Left lobe of liver (tissue), 2 donors: Measurements from ENCODE around the gene LINGO3. TPM values are rescaled to one million over a fixed set of nuclear protein-coding genes. Genes with fewer than 3 reads are reported as not detected.

Experiments used
- ATAC-seq: fragments of 200-7000 bp; cut with Tn5 transposase; one replicate; pipeline ENCODE4 v1.9.1; 2020; ENCODE audit warnings: mild to moderate bottlenecking, moderate library complexity
- DNase-seq: peaks from one replicate; pipeline ENCODE4 v3.0.0-alpha.2; 2020; ENCODE audit warnings: low spot score
- total RNA-seq: library from RNA; stranded (reverse); gene quantifications from one replicate; pipeline ENCODE4 v1.2.1, GENCODE V29; 2021
- donor health status: DM: no; HTN: no; CAD: no; lungs with moderate emphysema.
- donor health status: DM: no; HTN: yes; CAD: no.

Gene LINGO3
- total RNA-seq, 1 donor from 2014 or later = not detected

GRCh38 chr19:2340496-2341243 lies 32.7 kb upstream of the LINGO3 start:
- no peak for ATAC-seq
- DNase-seq = no peak

DNA sequence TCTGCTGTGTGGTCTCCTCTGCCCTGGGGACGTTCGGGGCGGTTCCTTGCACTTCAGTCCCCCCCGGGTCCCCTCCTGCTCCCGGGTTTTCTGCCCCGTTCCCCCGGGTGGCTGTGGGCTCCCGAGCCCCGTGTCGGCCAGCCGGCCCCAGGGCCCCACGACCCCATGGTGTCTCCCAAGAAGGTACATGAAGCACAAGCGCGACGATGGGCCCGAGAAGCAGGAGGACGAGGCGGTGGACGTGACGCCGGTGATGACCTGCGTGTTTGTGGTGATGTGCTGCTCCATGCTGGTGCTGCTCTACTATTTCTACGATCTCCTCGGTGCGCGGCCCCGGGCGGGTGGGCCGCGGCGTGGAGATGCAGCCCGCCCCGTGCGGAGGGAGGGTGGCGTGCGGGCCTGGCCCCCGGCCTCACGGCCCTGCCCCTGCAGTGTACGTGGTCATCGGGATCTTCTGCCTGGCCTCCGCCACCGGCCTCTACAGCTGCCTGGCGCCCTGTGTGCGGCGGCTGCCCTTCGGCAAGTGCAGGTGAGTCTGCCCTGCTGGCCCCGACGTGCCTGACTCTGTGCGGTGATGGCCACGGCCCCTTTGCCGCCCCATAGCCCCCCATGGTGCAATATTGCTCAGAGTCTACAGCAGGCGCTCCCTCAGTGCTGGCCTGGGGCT lies 31.8 kb upstream of the LINGO3 start:
- ATAC-seq (no peak), DNase-seq (no peak)

DNA sequence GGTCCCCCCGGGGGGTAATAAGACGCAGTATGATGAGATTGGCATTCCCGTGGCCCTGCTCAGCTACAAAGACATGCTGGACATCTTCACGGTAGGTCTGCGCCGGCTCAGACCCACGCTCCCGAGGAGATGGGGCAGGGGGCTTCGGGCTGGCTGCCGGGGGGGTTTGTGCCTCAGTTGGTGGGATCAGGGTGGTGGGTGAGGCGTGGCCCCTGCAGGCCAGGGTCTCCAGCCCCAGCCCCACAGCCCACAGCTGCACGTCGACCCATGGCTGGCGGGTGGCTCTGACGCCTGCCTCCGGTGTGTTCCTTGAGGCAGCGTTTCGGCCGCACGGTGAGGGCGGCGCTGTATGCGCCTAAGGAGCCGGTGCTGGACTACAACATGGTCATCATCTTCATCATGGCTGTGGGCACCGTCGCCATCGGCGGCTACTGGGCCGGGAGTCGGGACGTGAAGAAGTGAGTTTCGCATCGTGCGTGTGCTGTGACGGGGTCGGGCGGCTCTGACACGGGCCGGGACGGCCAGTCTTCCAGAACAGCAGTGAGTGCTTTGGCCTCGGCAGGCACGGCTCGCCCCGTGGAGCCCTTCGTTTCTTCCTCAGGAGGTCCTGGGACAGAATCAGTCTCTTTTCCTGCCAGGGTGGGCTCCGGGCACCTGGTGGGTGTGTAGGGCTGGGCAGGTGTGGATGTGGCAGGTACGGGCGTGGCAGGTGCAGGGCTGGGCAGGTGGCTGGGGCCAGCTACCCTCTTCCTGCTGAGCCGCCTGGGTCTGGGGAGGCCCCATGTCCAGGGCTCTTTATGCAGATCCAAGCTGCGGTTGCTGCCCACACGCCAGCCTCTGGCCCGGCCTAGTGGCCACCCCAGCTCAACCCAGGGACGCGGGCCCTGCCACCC lies 31.0 kb upstream of the LINGO3 start:
- DNase-seq = no peak
- no peak for ATAC-seq

GRCh38 chr19:2338055-2338615 lies 30.2 kb upstream of the LINGO3 start:
- DNase-seq (no peak), ATAC-seq (no peak)

DNA sequence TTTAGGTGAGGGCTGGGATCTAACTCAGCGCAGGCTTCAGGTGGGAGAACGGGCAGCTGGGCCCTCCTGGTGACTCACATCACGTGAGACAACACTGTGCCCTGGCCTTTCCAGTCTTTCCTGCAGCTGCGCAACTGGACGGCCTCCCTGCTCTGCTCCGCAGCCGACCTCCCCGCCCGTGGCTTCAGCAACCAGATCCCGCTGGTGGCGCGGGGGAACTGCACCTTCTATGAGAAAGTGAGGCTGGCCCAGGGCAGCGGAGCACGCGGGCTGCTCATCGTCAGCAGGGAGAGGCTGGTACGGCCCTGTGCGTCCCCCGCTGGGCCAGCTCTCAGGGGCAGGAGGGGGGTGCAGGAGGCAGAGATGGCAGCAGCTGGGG lies 29.4 kb upstream of the LINGO3 start:
- ATAC-seq (no peak), DNase-seq (no peak)

DNA sequence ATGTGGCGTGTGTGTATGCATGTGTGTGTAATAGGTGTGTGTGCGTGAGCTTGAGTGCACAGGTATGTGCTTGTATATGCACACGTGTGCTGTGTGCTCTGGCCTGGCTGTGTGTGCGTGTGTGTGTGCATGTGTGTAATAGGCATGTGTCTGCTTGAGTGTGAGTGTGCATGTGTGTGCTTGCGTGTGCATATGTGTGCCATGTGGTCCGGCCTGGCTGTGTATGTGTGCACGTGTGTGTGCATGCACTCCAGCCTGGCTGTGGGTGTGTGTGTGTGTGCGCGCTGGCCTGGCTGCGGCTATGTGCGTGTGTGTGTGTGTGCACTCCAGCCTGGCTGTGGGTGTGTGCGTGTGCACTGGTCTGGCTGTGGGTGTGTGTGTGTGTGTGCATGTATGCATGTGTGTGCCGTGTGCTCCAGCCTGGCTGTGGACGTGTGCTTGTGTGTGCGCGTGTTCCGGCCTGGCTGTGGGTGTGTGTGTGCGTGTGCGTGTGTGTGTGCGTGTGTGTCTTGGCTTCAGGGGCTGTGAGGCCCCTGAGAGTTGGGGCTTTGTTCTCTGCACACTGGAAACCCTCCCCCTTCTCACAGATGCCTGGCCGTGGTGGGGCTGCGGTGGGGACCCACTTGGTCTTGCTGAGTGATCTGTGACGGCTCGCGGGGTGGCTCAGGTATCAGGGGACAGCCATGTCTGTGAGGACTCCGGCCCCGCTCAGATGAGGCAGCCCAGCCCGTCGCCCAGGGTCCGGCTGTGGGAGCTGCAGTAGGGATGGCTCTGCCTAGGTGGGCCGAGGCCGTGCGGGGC lies 28.8 kb upstream of the LINGO3 start:
- DNase-seq (no peak), ATAC-seq (no peak)

DNA sequence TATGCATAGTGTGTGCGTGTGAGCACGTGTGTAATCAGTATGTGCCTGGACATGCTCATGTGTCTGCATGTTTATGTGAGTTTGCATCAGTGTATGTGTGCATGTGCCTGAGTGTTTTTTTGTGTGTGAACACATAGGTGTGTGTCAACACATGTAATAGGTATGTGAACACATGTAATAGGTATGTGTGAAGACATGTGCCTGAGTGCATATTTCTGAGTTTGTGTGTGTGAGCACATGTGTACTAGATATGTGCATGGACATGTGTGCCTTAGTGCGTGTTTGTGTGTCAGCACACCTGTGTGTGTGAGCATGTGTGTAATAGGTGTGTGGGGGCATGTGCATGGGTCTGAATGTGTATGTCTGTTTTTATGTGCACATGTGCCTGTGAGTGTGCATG lies 27.9 kb upstream of the LINGO3 start:
- DNase-seq (no peak), ATAC-seq (no peak)

GRCh38 chr19:2334986-2335846 lies 27.3 kb upstream of the LINGO3 start:
- ATAC-seq = no peak
- DNase-seq = no peak

DNA sequence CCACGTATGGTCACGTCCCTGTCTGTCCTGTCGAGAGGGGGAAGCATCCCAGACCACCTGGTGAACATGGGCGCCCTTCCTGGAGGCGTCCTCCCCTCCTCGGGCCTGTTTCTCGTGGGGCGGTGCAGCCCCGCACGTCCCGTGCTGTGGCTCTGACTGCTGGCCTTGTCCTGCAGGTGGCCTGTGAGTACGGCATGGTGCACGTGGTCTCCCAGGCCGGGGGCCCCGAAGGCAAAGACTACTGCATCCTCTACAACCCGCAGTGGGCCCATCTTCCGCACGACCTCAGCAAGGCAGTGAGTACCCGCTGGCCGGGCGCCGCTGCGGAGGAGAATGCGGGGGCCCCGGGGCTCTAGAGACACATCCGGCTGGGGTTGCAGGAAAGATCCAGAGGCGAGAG lies 26.5 kb upstream of the LINGO3 start:
- no peak for DNase-seq
- no peak for ATAC-seq

DNA sequence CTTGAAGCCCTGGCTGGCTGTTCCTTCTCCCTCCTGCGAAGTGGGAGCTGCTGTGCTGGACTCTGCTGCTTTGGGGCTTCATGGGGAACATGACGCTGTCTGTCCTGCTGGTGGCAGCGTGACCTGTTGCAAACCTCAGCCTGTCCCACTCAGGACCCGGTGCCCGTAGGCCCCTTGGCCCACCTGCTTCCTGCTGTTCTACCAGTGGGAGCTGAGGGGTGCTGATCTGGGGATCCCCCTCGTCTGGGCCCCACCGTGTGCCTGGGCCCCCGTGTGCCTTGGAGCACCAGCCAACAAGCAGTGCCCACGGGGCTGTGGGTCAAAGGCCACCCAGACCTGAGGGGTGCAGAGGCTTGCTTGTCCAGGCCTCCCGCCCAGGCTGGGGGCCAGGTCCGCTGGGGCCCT lies 25.9 kb upstream of the LINGO3 start:
- DNase-seq (no peak), ATAC-seq (no peak)

DNA sequence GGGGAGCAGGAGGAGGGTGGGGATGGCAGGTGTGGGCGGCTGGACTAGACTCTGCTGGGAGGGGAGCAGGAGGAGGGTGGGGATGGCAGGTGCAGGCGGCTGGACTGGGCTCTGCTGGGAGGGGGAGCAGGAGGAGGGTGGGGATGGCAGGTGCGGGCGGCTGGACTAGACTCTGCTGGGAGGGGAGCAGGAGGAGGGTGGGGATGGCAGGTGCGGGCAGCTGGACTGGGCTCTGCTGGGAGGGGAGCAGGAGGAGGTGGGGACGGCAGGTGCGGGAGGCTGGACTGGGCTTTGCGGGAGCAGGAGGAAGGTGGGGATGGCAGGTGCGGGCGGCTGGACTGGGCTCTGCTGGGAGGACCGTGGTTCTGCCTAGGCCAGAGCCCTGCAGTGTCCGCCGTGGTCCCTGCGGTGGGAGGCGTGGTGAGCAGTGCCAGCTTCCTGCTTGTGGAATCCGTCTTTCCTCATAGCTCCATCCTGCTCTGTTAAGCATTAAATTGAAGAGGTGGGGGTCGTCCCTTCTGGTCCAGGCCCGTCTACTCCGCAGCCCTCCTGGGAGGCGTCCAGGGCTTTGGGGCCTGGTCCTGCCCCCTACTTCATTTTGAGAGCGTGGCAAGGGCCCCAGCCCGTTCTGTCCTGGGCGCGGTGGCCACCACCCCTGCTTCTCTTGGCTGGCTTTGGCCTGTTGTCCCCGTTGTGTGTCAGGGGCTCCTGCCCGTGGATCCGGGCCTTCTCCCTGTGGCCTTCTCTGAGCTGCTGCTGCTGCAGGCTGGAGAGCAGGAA lies 25.3 kb upstream of the LINGO3 start:
- ATAC-seq (no peak), DNase-seq (no peak)

GRCh38 chr19:2332341-2333026 lies 24.5 kb upstream of the LINGO3 start:
- DNase-seq (no peak), ATAC-seq (no peak)

DNA sequence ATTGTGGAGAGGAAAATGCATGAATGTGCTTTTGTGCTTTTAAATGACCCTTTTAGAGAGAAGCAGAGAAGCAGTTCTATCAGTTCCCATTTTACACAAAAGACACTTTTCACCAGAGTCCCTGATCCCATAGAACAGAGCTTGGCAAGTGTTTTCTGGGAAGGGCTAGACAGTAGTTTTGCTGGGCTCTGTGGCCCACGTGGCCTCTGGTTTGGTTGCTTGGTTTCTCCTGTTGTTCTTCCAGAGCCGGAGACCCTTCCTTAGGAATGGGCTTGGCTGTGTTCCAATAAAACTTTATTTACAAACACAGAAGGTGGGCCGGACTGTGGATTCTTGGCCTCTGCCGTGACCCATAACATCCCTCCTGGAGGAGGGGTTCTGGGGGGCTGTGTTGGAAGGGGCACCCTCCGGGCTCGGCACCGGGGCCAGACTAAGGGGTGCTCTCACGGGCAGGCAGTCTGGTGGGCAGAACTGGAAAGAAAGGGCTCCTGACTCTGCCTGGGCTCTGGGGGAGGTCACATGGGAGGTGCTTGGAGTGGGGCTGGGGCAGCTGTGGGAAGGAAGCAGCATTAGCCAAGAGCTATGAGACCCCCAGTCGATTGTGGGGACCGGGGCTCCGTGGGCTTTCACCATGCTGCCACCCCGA lies 23.8 kb upstream of the LINGO3 start:
- ATAC-seq (no peak), DNase-seq (no peak)

GRCh38 chr19:2330632-2331284 lies 22.8 kb upstream of the LINGO3 start:
- DNase-seq (peak; percentile 58), ATAC-seq (peak; percentile 70)

DNA sequence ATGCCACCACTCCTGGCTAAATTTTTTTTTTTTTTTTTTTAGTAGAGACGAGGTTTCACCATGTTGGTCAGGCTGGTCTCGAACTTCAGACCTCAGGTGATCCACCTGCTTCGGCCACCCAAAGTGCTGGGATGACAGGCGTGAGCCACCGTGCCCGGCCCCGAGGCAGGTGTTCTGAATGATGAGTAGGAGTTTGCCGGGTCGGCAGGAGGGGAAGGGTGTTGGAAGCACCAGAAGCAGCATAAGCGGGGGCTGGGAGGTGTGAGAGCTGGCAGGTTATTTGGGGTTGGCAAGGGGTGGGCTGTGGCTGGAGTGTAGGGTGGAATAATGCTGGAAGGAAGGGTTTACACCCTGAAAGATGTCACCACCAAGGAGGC lies 22.3 kb upstream of the LINGO3 start:
- DNase-seq (no peak), ATAC-seq (no peak)

DNA sequence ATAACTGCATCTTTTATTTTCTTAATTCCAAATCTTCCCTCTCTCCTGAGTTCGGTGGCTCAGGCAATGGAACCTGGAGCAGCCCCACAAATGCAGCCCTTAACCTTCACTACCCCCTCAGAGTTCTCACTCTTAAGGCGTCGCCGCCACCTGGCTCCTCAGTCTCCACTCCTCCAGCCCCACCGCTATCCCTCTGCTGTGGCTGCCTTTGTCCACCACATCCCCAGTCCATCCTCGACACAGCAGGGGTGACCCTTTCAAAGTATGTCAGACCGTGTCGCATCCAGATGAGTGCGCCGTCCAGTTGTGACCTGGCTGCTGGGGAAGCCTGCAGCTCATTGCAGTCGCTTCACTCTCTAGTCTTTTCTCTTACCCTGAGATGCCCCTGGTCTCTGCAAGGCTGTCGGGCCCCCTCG lies 21.6 kb upstream of the LINGO3 start:
- no peak for DNase-seq
- ATAC-seq = no peak

GRCh38 chr19:2329149-2329478 lies 21.2 kb upstream of the LINGO3 start:
- ATAC-seq = no peak
- no peak for DNase-seq
